ENCODE results near the gene LRRFIP2.
"Not testable (repeated sequence)": the region's sequence is repeated elsewhere in the genome, so short reads cannot be mapped to it uniquely, and the experiment has no call there.

LRRFIP2 gene

DNA sequence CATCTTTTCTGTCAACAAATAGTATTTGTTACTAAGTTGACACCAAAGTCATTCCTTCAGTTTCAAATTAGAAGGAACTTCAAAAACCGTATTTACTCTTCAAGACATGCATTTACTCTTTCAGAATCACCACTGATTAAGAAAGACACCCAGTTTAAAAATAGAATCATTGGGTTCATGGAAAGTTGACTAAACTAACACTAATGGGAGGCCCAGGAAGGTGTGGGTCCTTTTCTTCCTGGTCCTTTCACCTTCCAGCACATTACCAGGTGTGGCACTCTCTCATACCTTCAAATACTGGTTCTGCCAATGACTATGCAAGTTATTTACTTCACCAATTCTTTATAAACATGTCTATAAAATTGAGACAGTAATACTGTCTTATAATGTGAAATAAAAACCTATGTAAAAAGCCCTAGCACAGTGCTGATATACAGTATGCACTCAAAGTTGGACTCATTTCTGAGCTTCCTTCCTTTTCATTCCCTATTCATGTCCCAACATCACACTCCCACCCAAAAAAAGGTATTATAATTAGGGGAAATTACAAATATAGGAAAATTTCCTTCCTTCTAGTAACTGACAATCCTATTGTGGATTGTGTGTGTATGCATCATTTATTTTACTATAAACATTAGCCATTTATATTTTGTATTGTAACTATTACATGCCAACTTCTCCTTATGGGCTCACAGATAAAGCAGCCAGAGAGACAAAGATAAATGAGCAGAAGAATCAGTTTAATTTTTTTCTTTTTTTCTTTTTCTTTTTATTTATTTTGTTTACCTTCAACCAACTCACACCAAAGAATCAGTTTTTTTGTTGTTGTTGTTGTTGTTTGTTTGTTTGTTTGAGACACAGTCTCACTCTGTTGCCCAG, 48.9 kb downstream of the LRRFIP2 start:
- Histone ChIP-seq H3K4me1 (ENCODE audit: control insufficient read depth, insufficient read depth, low read length) (no peaks in the 10 kb centered on the region), H3K9ac (ENCODE audit: low read depth, low read length) (no peak overlapping the region), H3K4me3 (ENCODE audit: low read depth, low read length) (no peak overlapping the region), H3K9me3 (ENCODE audit: control insufficient read depth, insufficient read depth, low read length) (no peaks in the 10 kb centered on the region), H3K27me3 (ENCODE audit: control insufficient read depth, insufficient read depth, low read length) (no peaks in the 10 kb centered on the region), H3K36me3 (ENCODE audit: control insufficient read depth, insufficient read depth, low read length) (no peaks in the 10 kb centered on the region)

DNA sequence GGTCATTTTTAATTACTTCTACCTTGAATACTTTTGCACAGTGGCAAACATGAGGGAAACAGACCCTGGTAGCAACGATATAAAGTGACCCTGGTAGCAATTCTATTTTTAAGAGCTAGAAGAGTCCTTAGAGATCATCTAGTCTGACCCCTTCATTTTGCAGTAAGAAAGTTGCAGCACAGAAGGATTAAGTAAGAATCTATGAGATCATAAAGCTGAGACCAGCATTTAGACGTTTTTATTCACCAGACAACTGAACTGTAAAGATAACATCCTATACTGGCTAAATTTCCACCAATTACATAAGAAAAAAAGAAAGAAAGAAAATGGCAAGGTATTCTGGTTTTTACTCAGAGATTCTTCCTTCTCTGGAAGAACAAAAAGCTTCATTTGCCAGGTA, 49.9 kb downstream of the LRRFIP2 start:
- Histone ChIP-seq H3K9ac (ENCODE audit: low read depth, low read length) (no peak overlapping the region), H3K9me3 (ENCODE audit: control insufficient read depth, insufficient read depth, low read length) (no peaks in the 10 kb centered on the region), H3K36me3 (ENCODE audit: control insufficient read depth, insufficient read depth, low read length) (no peaks in the 10 kb centered on the region), H3K27me3 (ENCODE audit: control insufficient read depth, insufficient read depth, low read length) (no peaks in the 10 kb centered on the region), H3K4me3 (ENCODE audit: low read depth, low read length) (no peak overlapping the region), H3K4me1 (ENCODE audit: control insufficient read depth, insufficient read depth, low read length) (no peaks in the 10 kb centered on the region)

- H3K9ac ChIP-seq (ENCODE audit: low read depth, low read length), result no peak overlapping the region
- H3K4me3 ChIP-seq (ENCODE audit: low read depth, low read length), result no peak overlapping the region
- H3K4me1 ChIP-seq (ENCODE audit: control insufficient read depth, insufficient read depth, low read length), result no peaks in the 10 kb centered on the region
- H3K27me3 ChIP-seq (ENCODE audit: control insufficient read depth, insufficient read depth, low read length), result no peaks in the 10 kb centered on the region
- no peaks in the 10 kb centered on the region for H3K36me3 ChIP-seq (ENCODE audit: control insufficient read depth, insufficient read depth, low read length)
- no peaks in the 10 kb centered on the region for H3K9me3 ChIP-seq (ENCODE audit: control insufficient read depth, insufficient read depth, low read length)
These were observed 51.1 kb downstream of the LRRFIP2 start for GRCh38 chr3:37123292-37123691.

DNA sequence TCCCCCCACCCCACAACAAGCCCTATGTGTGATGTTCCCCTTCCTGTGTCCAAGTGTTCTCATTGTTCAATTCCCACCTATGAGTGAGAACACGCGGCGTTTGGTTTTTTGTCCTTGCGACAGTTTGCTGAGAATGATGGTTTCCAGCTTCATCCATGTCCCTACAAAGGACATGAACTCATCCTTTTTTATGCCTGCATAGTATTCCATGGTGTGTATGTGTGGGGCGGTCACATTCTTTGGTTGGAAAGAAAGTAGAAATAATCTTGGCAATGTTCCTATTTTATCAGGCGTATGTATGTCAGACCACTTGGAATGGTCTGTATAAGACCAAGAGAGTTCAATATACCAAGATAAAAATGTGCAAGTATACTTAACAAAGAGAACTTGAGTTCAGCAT, 52.3 kb downstream of the LRRFIP2 start:
- H3K27me3 ChIP-seq (ENCODE audit: control insufficient read depth, insufficient read depth, low read length); H3K36me3 ChIP-seq (ENCODE audit: control insufficient read depth, insufficient read depth, low read length); H3K9me3 ChIP-seq (ENCODE audit: control insufficient read depth, insufficient read depth, low read length); H3K9ac ChIP-seq (ENCODE audit: low read depth, low read length); H3K4me1 ChIP-seq (ENCODE audit: control insufficient read depth, insufficient read depth, low read length); H3K4me3 ChIP-seq (ENCODE audit: low read depth, low read length): not testable (repeated sequence)

- Histone ChIP-seq H3K36me3 (ENCODE audit: control insufficient read depth, insufficient read depth, low read length) (no peaks in the 10 kb centered on the region), H3K4me3 (ENCODE audit: low read depth, low read length) (no peak overlapping the region), H3K4me1 (ENCODE audit: control insufficient read depth, insufficient read depth, low read length) (no peaks in the 10 kb centered on the region), H3K27me3 (ENCODE audit: control insufficient read depth, insufficient read depth, low read length) (no peaks in the 10 kb centered on the region), H3K9me3 (ENCODE audit: control insufficient read depth, insufficient read depth, low read length) (no peaks in the 10 kb centered on the region), H3K9ac (ENCODE audit: low read depth, low read length) (no peak overlapping the region)
These were observed 56.2 kb downstream of the LRRFIP2 start for GRCh38 chr3:37118163-37118562.

- no peak overlapping the region for H3K9ac ChIP-seq (ENCODE audit: low read depth, low read length)
- H3K4me1 ChIP-seq (ENCODE audit: control insufficient read depth, insufficient read depth, low read length), result no peaks in the 10 kb centered on the region
- H3K36me3 ChIP-seq (ENCODE audit: control insufficient read depth, insufficient read depth, low read length), result no peaks in the 10 kb centered on the region
- H3K9me3 ChIP-seq (ENCODE audit: control insufficient read depth, insufficient read depth, low read length), result no peaks in the 10 kb centered on the region
- no peaks in the 10 kb centered on the region for H3K27me3 ChIP-seq (ENCODE audit: control insufficient read depth, insufficient read depth, low read length)
- H3K4me3 ChIP-seq (ENCODE audit: low read depth, low read length), result no peak overlapping the region
These were observed 56.8 kb downstream of the LRRFIP2 start for GRCh38 chr3:37117548-37117947.

- Histone ChIP-seq H3K9me3 (ENCODE audit: control insufficient read depth, insufficient read depth, low read length) (no peaks in the 10 kb centered on the region), H3K4me1 (ENCODE audit: control insufficient read depth, insufficient read depth, low read length) (no peaks in the 10 kb centered on the region), H3K9ac (ENCODE audit: low read depth, low read length) (no peak overlapping the region), H3K4me3 (ENCODE audit: low read depth, low read length) (no peak overlapping the region), H3K36me3 (ENCODE audit: control insufficient read depth, insufficient read depth, low read length) (no peaks in the 10 kb centered on the region), H3K27me3 (ENCODE audit: control insufficient read depth, insufficient read depth, low read length) (no peaks in the 10 kb centered on the region)
These were observed 57.4 kb downstream of the LRRFIP2 start for GRCh38 chr3:37116998-37117397.

DNA sequence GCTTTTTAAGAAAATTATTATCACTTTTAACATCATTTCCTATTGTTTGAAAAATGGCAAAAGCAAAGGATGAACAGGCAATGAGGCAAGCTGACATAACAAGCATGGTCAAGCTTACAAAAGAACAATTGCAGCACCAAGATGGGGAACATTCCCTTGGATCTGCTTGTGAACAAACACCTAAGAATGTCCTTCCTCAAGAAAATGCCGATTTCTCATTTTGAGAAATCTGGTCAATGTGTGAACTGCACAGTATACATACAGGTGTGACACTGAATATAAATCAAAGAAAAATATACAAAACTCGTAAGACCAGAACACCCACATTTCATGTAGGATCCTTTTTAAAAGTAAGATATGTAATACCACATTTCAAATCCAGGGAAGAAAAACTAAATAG, 58.9 kb downstream of the LRRFIP2 start:
- Histone ChIP-seq H3K9me3 (ENCODE audit: control insufficient read depth, insufficient read depth, low read length) (no peaks in the 10 kb centered on the region), H3K4me3 (ENCODE audit: low read depth, low read length) (no peak overlapping the region), H3K4me1 (ENCODE audit: control insufficient read depth, insufficient read depth, low read length) (no peaks in the 10 kb centered on the region), H3K36me3 (ENCODE audit: control insufficient read depth, insufficient read depth, low read length) (no peaks in the 10 kb centered on the region), H3K27me3 (ENCODE audit: control insufficient read depth, insufficient read depth, low read length) (no peaks in the 10 kb centered on the region), H3K9ac (ENCODE audit: low read depth, low read length) (no peak overlapping the region)

DNA sequence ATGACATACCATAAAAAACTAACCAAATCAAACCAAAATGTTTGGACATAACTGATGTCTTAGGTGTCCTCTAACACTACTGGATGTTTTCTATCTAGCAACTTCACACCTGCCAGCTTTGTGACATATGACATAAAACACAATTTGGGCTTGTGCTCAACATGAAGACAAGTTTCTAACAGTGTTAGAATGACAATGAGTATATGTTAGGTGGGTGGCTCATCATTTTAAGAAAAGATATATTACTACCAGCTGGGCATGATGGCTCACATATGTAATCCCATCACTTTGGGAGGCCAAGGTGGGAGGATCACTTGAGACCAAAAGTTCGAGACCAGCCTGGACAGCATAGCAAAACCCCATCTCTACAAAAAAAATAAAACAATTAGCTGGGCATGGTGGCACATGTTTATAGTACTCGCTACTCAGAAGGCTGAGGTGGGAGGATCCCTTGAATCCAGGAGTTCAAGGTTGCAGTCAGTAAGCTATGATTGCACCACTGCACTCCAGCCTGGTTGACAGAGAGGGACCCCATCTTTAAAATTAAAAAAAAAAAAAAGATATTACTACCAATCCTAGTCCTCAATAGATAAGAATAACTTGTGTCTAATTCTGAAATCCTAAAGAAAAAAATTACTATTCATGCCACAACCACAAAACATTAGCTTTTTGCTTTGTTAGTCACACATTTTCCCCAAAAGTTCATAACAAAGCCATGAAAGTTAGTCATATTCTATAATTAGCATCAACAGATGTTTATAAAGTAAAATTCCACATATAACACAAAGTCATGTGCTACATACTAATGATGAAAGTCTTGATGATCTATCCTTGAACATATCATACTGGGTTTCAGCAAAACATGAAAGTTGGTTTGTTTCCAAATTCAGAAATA, 59.9 kb downstream of the LRRFIP2 start:
- no peaks in the 10 kb centered on the region for H3K36me3 ChIP-seq (ENCODE audit: control insufficient read depth, insufficient read depth, low read length)
- no peaks in the 10 kb centered on the region for H3K27me3 ChIP-seq (ENCODE audit: control insufficient read depth, insufficient read depth, low read length)
- no peaks in the 10 kb centered on the region for H3K9me3 ChIP-seq (ENCODE audit: control insufficient read depth, insufficient read depth, low read length)
- no peak overlapping the region for H3K9ac ChIP-seq (ENCODE audit: low read depth, low read length)
- H3K4me3 ChIP-seq (ENCODE audit: low read depth, low read length), result no peak overlapping the region
- H3K4me1 ChIP-seq (ENCODE audit: control insufficient read depth, insufficient read depth, low read length), result no peaks in the 10 kb centered on the region

DNA sequence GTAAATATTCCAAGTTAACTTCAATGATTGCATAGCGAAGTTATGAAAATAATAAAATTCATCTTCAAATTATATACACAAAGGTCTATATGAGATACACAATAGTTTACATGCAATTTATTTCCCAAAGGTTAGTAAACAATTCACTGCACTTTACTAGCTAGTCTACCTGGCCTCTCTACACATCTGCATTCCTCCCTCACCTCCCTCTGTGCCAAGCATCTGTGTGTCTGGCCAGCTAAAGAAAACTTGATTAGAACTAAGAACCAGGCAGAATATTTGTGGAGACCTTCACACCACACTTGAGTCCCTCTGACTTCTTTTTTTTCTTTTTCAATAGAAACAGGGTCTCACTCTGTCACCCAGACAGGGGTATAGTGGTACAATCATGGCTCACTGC, 61.4 kb downstream of the LRRFIP2 start:
- Histone ChIP-seq H3K36me3 (ENCODE audit: control insufficient read depth, insufficient read depth, low read length) (no peaks in the 10 kb centered on the region), H3K27me3 (ENCODE audit: control insufficient read depth, insufficient read depth, low read length) (no peaks in the 10 kb centered on the region), H3K4me3 (ENCODE audit: low read depth, low read length) (no peak overlapping the region), H3K9ac (ENCODE audit: low read depth, low read length) (no peak overlapping the region), H3K9me3 (ENCODE audit: control insufficient read depth, insufficient read depth, low read length) (no peaks in the 10 kb centered on the region), H3K4me1 (ENCODE audit: control insufficient read depth, insufficient read depth, low read length) (no peaks in the 10 kb centered on the region)

- H3K36me3 ChIP-seq (ENCODE audit: control insufficient read depth, insufficient read depth, low read length), result no peaks in the 10 kb centered on the region
- no peak overlapping the region for H3K4me3 ChIP-seq (ENCODE audit: low read depth, low read length)
- no peaks in the 10 kb centered on the region for H3K27me3 ChIP-seq (ENCODE audit: control insufficient read depth, insufficient read depth, low read length)
- no peaks in the 10 kb centered on the region for H3K4me1 ChIP-seq (ENCODE audit: control insufficient read depth, insufficient read depth, low read length)
- no peak overlapping the region for H3K9ac ChIP-seq (ENCODE audit: low read depth, low read length)
- H3K9me3 ChIP-seq (ENCODE audit: control insufficient read depth, insufficient read depth, low read length), result no peaks in the 10 kb centered on the region
These were observed 63.2 kb downstream of the LRRFIP2 start for GRCh38 chr3:37111199-37111598.

DNA sequence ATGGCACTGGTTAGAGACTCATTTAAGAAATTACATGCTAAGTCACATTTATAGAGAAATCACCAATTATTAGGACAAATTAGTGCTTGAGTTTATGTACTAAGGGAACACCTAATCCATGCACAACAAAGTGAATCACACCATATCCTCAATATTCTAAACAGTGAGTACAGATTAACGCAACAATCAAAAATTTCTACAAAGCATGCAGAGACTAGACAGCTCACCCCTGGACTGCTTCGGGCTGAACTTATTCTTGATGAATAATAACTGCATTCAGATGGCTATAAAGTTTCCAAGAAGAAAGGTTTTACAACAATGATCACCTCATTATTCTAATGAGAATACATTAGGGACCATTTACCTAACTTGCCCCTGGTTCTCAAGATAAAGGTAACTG, 66.5 kb downstream of the LRRFIP2 start:
- no peaks in the 10 kb centered on the region for H3K4me1 ChIP-seq (ENCODE audit: control insufficient read depth, insufficient read depth, low read length)
- H3K27me3 ChIP-seq (ENCODE audit: control insufficient read depth, insufficient read depth, low read length), result no peaks in the 10 kb centered on the region
- H3K9ac ChIP-seq (ENCODE audit: low read depth, low read length), result no peak overlapping the region
- H3K9me3 ChIP-seq (ENCODE audit: control insufficient read depth, insufficient read depth, low read length), result no peaks in the 10 kb centered on the region
- H3K36me3 ChIP-seq (ENCODE audit: control insufficient read depth, insufficient read depth, low read length), result no peaks in the 10 kb centered on the region
- H3K4me3 ChIP-seq (ENCODE audit: low read depth, low read length), result no peak overlapping the region

All from iPS-15b (cell line).